T-helper 1 cell treated with Interleukin-12 subunit alpha and Interleukin-12 subunit beta and Interleukin-4 antibody, amounts not matched to agents 30 ng/mL and 1 ng/mL, for 36 hours (primary cell): ENCODE results near the gene SASH3. TPM values are rescaled to one million over a fixed set of nuclear protein-coding genes. Genes with fewer than 3 reads are reported as not detected.

Experiments used
- intact Hi-C: fragments of 100-400 bp; cut with micrococcal nuclease; formaldehyde crosslinking; loops from one replicate; pipeline ENCODE4 v1.15.1; 2024
- total RNA-seq: library from RNA; stranded (reverse); gene quantifications from 2 replicates; pipeline ENCODE4 v1.2.3, GENCODE V29; 2022

Gene SASH3
- total RNA-seq, 1 donor from 2014 or later = 301 TPM

DNA sequence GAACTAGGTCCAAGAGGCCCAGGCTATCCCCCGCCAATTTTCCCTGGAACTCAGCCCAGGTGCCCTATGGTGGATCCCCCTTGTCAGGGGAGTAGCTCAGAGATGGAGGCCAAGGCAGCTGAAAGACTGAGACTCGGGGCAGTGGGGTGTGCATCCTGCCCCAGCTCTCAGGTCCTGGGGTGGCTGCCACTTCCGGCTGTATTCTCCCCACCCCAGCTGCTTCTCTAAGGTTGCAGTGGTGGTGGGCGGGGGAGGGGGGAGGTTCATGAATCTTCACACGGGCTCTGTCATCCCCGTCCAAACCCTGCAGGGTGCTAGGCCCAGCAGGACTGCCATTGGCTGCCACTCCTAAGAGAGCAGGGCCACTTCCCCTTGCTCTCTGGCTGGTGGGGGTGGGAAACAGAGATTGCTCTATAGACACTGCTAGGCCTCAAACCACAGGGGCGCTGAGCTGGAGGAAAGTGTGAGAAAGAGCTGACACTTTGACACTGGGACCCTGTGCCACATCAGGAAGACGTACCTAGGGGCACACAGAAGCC lies 1.5 kb downstream of the SASH3 start:
- intact Hi-C loops = loop anchor here (1.0 to 5.0 kb wide), 11 partner anchors 8 to 390 kb away; partner anchors contain the start of genes RAB33A and UTP14A

DNA sequence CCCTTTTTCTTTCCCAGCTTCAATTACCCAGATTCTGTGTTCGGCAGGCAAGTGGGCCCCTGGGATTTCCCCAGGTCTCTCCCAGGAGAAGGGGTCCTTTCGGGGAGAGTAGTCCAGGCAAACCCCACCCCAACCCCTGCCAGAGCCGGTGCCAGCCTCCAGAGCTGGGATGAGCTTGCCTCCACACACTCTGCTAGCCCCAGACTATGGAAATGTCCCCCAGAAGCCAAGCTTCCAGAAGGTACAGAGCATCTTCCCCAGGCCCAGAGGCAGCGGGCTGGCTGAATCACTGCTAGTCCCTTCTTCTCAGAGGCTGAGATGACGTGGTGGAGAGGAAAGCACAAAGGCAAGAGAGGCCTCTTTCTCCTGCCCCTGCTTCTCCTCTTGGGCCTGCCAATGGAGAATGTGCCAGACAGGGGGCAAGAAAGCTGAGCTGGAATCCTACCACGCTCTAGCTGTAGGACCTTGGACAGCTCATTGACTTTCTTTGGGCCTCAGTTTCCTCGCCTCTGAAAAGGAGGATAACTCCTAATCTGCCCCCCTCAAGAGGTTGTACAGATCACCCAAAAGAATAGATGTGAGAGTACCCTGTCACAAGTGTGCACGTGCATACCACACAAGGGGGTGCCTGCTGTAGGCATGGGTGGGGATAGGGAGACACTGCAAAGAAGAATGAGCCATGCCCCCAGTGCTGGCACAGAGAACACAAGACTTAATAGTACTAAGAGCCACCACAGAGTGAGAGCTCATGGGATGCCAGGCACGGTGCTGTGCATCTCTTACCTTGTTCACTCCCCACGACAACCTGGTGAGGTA lies 2.1 kb downstream of the SASH3 start:
- intact Hi-C loops = loop anchor here (1.0 to 5.0 kb wide), 11 partner anchors 9 to 389 kb away; partner anchors contain the start of genes RAB33A and UTP14A

DNA sequence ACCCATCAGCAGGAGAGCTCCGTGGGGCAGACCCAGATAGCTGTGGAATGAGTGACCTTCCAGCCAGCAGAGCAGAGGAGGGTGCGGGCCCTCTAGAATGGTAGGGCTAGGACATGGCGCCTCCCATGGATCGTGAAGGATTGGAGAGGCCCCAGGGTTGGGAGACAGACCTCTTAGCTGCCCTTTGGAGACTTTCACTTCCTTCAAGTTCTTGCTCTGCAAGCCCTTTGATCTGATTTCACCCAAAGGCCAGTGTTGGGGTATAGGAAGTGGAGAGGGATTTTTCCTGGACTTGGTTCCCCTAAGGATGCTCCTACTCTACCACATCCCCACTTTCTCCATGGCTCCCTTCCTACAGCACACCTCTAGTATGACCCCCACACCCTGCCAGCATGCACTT lies 3.0 kb downstream of the SASH3 start:
- intact Hi-C loops = loop anchor here (1.0 to 5.0 kb wide), 2 partner anchors 41 to 105 kb away; no protein-coding TSS in a partner anchor

DNA sequence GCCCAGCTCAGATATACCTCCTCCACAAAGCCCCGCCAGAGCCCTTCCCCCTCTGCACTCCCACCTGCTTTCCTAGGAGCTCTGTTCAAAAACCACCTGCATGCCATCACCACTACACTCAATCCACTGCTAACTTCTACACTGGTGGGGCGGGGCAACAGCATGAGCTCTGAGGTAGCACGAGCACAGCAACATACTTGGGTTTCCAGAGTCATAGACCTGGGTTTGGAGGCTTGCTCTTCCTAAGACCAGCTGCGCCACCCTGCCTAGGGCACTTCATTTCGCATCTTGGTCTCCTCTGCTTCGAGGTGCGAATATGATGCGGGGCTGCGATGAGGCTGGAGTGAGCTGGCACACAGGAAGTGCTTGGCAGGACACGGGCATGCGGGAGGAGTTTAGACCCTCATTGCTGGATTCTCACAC lies 3.6 kb downstream of the SASH3 start:
- intact Hi-C loops = loop anchor here (1.0 to 5.0 kb wide), 2 partner anchors 40 to 106 kb away; no protein-coding TSS in a partner anchor

DNA sequence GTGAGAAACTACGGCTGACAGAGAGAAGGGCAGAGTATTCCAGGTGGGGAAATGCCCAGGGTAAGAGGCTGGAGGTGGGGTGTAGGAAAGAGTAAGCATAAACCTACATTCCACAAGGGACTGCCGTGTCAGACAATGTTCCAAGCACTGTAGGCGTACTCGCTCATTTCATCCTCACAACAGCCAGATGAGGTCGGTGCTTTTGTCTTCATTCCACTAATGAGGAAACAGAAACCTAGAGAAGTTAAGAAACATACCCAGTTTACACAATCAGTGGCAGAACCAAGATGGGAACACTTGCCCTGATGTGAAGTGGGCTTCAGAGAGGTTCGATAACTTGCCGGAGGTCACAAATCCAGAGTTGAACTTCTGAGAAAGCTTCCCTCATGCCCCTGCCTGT lies 4.6 kb downstream of the SASH3 start:
- intact Hi-C loops = loop anchor here (5.0 kb wide), 1 partner anchor 107 kb away; no protein-coding TSS in a partner anchor

DNA sequence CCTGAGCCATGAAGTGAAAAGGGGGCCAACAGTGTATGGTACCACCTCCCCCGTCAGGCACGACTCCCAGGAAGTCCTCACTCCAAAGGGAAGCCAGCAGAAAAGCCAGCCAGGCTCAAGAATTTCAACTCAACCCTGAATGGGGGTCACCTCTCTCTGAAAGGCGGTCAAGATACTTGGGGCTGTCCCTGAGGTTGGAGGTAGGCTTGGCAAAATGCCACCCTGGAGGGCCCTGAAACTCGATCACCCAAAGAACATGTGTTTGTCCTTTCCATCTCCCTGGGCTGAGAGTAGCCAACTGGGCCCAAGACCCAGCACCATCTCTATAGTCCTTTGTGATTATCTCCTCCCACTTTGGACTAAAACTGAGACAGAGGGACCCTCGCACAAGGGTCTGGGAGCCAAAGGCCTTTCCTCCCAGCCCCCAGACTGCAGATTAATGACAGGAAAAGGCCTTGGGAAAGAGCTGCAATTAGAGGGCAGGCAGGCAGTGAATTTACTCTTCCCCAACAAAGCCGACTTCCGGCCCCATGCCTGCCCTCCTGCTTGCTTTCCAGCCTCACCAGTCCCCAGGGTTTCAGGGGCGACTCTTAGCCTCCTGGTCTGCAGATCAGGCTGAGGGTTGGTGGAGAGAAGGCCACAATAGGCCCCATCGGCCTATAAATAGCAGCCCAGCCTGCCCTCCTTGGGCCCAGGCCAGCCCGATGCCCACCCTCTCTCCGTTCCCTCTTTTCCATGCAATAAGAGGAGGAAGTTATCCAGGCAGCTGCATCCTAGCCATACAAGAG lies 5.6 kb downstream of the SASH3 start:
- intact Hi-C loops = no loop called here

DNA sequence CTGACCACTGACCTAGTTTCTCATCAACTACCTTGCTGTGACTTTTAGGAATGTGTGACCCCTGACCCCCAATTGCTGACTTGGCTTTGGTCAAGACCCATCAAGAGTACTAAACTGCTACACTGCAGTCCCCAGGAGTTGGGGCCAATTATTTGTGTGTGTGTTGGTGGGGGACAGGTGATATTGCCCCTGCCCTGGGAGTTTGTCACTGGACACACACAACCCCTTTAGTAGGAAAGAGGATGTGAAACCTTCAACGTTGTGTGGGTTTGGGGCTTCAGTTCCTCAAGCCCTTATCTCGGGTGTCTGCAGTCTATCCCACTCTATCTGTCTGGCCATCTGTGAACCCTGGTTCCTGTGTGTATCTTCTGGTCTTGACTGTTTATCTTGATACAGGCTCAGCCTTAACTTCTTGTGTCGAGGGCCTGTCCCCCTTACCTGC lies 6.5 kb downstream of the SASH3 start:
- intact Hi-C loops = no loop called here

DNA sequence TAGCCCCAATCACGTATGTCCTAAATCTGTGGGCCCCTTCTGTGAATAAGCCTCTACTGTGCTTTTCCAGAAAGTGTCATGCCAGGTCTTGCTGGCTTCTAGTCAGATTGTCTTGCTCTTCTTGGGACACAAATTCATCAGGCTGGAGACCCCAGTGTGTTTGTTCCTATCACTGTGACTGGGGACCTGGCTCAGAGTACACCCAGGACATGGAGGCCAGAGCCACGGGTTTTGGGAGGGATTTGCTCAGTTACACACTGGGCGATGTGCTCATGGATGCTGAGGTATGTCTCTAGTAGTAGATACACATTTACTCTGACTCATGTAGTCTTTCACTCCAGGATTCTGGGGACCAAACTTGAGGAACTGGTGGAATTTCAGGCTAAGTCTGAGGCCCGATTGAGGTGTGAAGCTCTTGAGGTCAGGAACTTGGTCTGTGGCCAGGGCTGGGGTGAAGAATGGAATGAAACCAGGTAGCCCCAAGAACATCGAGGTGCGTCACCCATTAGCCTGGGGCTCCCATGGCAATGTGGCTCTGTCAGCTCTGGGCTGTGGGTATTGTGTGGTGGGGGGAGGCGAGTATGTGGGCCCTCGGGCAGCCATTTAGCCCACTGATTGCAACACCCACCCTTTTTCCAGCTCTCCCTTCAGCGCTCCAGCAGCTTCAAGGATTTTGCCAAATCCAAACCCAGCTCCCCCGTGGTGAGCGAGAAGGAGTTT lies 7.7 kb downstream of the SASH3 start:
- intact Hi-C loops = no loop called here

DNA sequence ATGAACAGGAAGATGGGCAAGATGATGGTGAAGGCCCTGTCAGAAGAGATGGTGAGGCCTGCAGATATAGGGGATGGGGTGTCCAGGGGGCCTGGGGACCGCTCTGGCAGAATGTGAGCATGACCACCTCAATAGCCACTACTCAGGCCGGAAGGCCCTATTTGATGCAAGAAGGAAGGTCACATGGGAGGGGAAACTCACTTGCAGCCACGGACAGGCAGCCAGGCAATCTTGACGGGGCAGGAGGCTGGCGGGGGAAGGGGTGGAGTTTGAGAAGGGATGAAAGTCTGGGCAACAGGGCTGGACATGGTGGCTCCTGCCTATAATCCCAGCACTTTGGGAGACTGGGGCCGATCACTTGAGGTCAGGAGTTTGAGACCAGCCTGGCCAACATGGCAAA lies 8.8 kb downstream of the SASH3 start:
- intact Hi-C loops = no loop called here

DNA sequence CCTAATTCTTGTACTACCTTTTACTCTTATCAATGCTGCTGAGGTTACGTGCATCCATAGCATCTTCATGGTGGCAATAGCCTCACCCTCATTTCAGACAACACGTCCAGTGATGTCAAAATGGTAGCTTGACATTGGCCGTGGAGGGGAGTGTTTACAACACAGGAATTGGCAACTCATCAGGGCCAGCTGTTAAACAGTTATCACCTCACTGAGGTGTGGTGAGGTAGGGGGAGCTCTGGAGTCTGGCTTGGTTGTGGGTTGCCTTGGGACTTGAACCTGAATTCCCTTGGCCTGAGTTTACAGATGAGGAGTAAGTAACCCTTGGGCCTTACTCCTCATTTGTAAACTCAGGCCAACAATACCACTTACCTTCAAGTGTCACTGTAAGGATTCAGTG lies 10.4 kb downstream of the SASH3 start:
- intact Hi-C loops = no loop called here

DNA sequence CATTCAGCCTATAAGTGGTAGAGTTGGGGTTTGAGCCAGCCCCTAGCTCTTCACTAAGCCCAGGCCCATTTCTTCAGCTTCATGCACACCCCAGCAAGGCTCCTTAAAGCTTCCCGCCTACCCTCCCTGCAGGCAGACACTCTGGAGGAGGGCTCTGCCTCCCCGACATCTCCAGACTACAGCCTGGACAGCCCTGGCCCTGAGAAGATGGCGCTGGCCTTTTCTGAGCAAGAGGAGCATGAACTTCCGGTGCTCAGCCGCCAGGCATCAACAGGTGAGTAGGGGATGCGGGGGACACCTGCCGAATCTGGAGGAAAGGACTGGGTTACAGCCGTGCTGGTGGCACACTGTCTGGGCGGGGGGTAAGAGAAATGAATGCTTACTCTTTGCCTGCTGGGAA lies 11.1 kb downstream of the SASH3 start:
- intact Hi-C loops = no loop called here

DNA sequence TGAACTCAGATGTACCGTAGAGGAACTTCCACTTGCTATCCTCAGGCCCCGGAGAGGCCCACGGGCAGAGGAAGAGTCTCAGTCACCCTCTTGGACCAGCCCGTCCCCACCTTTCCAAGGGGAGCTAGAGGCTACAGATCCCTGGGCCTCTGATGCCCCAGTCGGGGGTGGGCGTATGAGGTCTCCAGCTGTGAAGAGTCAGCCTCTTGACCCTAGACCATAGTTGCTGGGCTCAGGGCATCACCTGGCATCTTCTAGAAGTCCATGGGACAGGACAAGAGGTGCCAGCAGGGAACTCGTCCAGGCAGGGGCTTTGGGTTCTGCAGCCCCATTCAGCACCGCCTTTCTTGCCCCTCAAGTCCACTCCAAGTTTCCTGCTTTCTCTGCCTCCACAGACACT lies 11.6 kb downstream of the SASH3 start:
- intact Hi-C loops = no loop called here

DNA sequence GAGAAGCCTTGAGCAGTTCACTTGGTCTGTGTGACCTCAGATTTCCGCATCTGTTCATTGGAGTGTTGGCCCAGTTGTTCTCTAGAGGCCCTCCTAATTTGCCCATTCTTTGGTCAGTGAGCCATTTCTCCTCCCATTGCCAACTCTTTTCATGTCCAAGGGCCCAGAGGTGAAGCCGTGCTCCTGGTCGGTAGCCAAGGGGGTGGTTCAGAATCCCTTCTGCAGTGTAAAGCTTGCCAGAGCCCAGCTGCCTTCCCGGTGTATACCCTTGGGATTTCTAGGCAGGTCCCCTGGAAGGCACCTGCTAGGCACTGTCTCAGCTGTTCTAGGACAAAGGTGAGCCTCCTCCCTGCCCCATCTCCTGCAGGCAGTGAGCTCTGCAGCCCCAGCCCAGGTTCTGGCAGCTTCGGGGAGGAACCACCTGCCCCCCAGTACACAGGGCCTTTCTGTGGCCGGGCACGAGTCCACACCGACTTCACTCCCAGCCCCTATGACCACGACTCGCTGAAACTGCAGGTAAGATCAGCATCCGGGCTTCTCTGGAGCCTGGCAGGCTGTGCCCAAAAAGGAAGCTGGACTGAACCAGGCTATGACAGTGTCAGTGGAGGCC lies 12.3 kb downstream of the SASH3 start:
- intact Hi-C loops = no loop called here

DNA sequence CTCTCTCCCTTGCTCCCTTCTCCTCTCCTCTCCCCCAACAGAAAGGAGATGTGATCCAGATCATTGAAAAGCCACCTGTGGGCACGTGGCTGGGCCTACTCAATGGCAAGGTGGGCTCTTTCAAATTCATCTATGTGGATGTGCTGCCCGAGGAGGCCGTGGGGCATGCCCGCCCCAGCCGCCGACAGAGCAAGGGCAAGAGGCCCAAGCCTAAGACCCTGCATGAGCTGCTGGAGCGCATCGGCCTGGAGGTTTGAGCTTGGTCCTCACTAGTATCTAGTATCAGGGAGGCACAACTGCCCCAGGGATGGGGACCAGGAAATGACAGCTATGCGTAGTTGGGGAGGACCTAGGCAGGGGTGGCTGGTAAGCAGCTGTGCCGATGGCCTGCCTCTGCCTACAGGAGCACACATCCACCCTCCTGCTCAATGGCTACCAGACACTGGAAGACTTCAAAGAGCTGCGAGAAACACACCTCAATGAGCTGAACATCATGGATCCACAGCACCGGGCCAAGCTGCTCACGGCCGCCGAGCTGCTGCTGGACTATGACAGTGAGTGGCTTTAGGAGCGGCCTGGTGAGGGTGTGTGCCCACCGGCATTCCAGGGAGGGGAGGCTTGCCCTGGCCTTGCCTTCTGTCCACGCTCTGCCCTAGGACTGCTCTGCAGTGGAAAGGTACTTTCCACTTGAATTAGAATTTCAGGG lies 13.0 kb downstream of the SASH3 start:
- intact Hi-C loops = no loop called here

DNA sequence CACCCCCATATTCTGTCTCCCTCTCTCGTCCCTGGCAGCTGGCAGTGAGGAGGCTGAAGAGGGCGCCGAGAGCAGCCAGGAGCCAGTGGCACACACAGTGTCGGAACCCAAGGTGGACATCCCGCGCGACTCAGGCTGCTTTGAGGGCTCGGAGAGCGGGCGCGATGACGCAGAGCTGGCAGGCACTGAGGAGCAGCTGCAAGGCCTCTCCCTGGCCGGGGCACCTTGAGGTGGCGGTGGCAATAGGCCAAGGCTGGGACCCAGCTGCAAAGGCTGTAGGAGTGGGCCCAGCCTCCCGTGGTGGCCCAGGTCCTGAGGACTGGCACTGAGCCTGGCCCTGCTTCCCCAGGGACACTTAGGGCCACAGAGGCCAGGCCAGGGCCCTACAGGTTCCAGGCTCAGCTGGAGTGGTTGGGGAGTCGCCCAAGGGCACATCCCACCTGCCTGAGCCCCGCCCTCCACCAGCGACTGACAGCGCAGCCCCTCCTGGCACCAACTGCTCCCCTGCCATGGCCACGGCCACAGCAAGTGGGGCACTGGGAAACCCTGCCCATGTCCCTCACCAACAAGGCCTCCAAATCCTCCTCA lies 13.9 kb downstream of the SASH3 start:
- intact Hi-C loops = no loop called here

DNA sequence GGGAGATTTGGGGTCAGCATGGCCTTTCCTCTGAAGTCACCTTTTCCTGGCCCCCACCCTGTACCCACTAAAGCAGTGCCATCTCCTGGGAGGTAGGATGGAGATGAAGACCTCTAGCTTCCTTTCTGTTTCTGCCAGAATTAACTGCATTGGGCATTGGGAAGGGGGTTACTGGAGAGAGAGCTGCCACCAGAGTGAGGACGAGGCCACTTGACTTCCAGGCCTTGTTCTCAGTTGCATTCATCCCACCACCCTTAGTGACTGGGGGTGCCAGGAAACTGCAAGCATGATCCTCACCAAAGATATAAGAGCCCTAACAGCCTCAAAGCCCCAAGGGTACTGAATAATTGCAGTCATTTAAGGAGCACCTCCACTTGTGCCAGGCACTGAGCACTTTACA lies 15.8 kb downstream of the SASH3 start:
- intact Hi-C loops = no loop called here

DNA sequence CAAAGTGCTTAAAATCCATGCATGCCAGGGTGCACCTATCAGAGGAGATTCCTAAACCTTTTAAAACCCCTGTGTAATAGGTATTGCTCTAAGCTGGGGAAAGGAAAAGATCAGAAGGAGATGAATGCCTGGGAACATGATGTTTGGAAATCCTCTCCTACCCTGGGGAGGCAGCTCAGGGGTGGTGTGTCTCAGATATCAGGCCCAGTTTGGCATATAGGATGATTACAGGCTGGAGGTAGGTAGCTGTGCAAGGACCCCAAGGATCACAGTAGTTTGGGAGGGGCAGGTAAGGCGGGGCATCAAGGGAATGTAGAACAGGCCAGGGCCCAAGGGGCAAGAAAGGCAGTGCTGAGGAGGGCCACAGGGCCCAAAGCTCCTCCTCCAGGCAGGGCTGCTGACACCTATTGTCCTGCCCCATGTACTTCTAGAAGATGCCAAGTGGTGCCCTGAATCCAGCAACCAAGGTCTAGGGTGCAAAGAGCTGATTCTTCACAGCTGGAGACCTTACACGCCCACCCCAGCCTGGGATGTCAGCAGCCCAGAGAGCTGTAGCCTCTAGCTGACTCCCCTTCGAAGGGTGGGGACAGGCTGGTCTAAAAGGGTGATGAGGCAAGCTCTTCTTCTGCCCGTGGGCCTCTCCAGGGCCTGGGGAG lies 17.6 kb downstream of the SASH3 start:
- intact Hi-C loops = no loop called here

DNA sequence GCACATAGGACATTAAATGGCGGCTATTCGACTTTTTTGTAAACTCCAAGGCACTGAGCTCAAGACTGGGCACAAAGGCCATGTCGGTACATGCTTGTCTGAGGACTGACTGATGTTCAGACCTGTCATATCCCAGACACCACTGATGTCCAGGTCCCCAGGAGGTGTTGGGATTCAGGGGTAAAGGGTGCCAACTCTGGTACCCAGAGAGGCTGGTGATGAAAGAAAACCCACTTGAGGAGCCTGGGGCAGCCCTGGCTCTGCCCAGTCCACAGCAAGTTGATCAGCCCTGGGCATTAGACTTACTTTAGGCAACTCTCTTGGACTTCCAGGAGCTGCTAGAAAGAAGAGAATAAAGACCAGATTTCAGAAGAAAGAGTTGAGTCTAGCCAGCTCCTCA lies 18.7 kb downstream of the SASH3 start:
- intact Hi-C loops = no loop called here

DNA sequence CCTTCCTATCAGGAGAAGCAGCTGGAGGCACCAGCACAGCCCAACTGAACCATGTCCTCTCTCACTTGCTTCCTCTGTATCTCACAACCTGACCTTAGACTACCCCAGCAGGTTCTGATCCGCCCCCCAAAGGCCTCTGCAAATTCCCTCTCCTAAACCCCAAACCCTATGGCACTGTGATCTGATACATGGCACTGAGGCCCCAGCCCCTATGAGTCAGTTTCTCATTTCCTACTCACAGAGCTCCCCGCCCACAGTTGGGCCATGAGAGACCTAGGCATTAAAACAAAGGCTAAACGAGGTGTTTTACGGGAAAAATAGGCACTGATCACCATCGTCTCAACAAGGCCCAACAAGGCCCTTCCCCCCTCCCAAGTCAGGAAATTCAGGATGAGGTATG lies 19.1 kb downstream of the SASH3 start:
- intact Hi-C loops = no loop called here
